GM19238 (cell line): ENCODE measurements around the gene UBALD1.
A peak's percentile ranks its signal among the peaks of the same experiment; 100 is the strongest.

Source experiments
- DNase-seq: peaks from one replicate; pipeline ENCODE4 v3.0.0; 2011; ENCODE audit warnings: low spot score; ENCODE audit not compliant: insufficient read length

Gene UBALD1

GRCh38 chr16:4616047-4616811 lies 1.5 kb upstream of the UBALD1 start:
- peak; percentile 97 for DNase-seq

- no peak for DNase-seq
These were observed 827 bp upstream of the UBALD1 start for GRCh38 chr16:4615384-4616046.

GRCh38 chr16:4613636-4614570 lies 785 bp downstream of the UBALD1 start:
- DNase-seq, result peak; percentile 34

- DNase-seq, result no peak
These were observed 1.6 kb downstream of the UBALD1 start for GRCh38 chr16:4612977-4613635.

GRCh38 chr16:4612474-4612931 lies 2.2 kb downstream of the UBALD1 start:
- DNase-seq, result no peak

GRCh38 chr16:4611337-4612021 lies 3.2 kb downstream of the UBALD1 start:
- DNase-seq, result no peak

- DNase-seq, result no peak
These were observed 4.4 kb downstream of the UBALD1 start for GRCh38 chr16:4610011-4611005.

GRCh38 chr16:4609200-4610010 lies 5.3 kb downstream of the UBALD1 start:
- no peak for DNase-seq

GRCh38 chr16:4608704-4608980 lies 6.0 kb downstream of the UBALD1 start:
- no peak for DNase-seq

GRCh38 chr16:4607841-4608703 lies 6.6 kb downstream of the UBALD1 start:
- DNase-seq, result no peak

- DNase-seq, result no peak
These were observed 8.3 kb downstream of the UBALD1 start for GRCh38 chr16:4606354-4606753.

GRCh38 chr16:4604401-4604800 lies 10.3 kb downstream of the UBALD1 start:
- no peak for DNase-seq

- DNase-seq, result no peak
These were observed 11.0 kb downstream of the UBALD1 start for GRCh38 chr16:4603624-4604170.

GRCh38 chr16:4602331-4602730 lies 12.4 kb downstream of the UBALD1 start:
- DNase-seq, result no peak

GRCh38 chr16:4601864-4602186 lies 12.9 kb downstream of the UBALD1 start:
- DNase-seq, result no peak

- DNase-seq, result no peak
These were observed 13.4 kb downstream of the UBALD1 start for GRCh38 chr16:4601036-4601863.

GRCh38 chr16:4599545-4599944 lies 15.1 kb downstream of the UBALD1 start:
- DNase-seq, result no peak
